ENCODE measurements around the gene SRSF4.

The SRSF4 gene

GRCh38 chr1:29211086-29212030, 29.7 kb upstream of the SRSF4 start:
- no peak for DNase-seq (ENCODE audit: extremely low read depth, low read depth)
- no peak for TF ChIP-seq CTCF (IDR thresholded peaks at IDR 0.05; ENCODE audit: low read depth, low read length)

GRCh38 chr1:29210278-29211085, 28.8 kb upstream of the SRSF4 start:
- DNase-seq (ENCODE audit: extremely low read depth, low read depth), result no peak
- no peak for TF ChIP-seq CTCF (IDR thresholded peaks at IDR 0.05; ENCODE audit: low read depth, low read length)

GRCh38 chr1:29209173-29209572, 27.5 kb upstream of the SRSF4 start:
- no peak for DNase-seq (ENCODE audit: extremely low read depth, low read depth)
- TF ChIP-seq CTCF (IDR thresholded peaks at IDR 0.05; ENCODE audit: low read depth, low read length), result no peak

- TF ChIP-seq CTCF (IDR thresholded peaks at IDR 0.05; ENCODE audit: low read depth, low read length), result no peak
- DNase-seq (ENCODE audit: extremely low read depth, low read depth), result no peak
Measured at GRCh38 chr1:29208442-29208841, 26.7 kb upstream of the SRSF4 start.

- DNase-seq (ENCODE audit: extremely low read depth, low read depth), result peak; percentile 96
- TF ChIP-seq CTCF (IDR thresholded peaks at IDR 0.05; ENCODE audit: low read depth, low read length), result peak; percentile 97
Measured at GRCh38 chr1:29202584-29203340, 21.1 kb upstream of the SRSF4 start.

GRCh38 chr1:29202053-29202452, 20.4 kb upstream of the SRSF4 start:
- TF ChIP-seq CTCF (IDR thresholded peaks at IDR 0.05; ENCODE audit: low read depth, low read length), result no peak
- DNase-seq (ENCODE audit: extremely low read depth, low read depth), result no peak

All from AG09319 (cell line).